Keratinocyte (primary cell): ENCODE results near the gene CISTR.

Source experiments
- CTCF ChIP-seq, 3 experiments: IDR thresholded peaks in 1 of 3; conservative IDR thresholded peaks in 1 of 3; optimal IDR thresholded peaks in 1 of 3; 2 replicates in 2 of 3; 3 replicates in 1 of 3; pipeline versions ENCODE3 to v1.5.1; 2011; ENCODE audit warnings: low read length in 3 of 3, mild to moderate bottlenecking in 3 of 3, moderate library complexity in 2 of 3, control low read depth in 1 of 3, inconsistent platforms in 1 of 3; ENCODE audit not compliant: insufficient read depth in 2 of 3; ENCODE audit errors: extremely low read depth in 1 of 3
- EZH2 ChIP-seq: IDR thresholded peaks from one replicate; pipeline ENCODE4 v1.6.1; 2012; ENCODE audit warnings: inconsistent platforms, mild to moderate bottlenecking, low read length, moderate library complexity

GRCh38 chr12:53782093-53782703, 30.4 kb upstream of the CISTR start:
- TF ChIP-seq EZH2 (no peak), CTCF (optimal IDR thresholded peaks at IDR 0.05 in 1 of 3, IDR thresholded peaks at IDR 0.05 in 1 of 3, conservative IDR thresholded peaks at IDR 0.05 in 1 of 3; ENCODE audit: extremely low read depth in 1 of 3, insufficient read depth in 2 of 3, low read length in 3 of 3) (no peak)
